PC-9 (cell line): ENCODE data around the gene CHKB.

Experiments used
- CTCF ChIP-seq: fragments of 200-600 bp; sonication (generic); conservative IDR thresholded peaks from 2 replicates; pipeline ENCODE4 v1.6.1; 2017; ENCODE audit warnings: mixed run types, antibody characterized with exemption, mild to moderate bottlenecking, moderate library complexity
- EZH2 ChIP-seq: fragments of 200-600 bp; sonication (generic); IDR thresholded peaks from 2 replicates; pipeline ENCODE4 v1.8.0; 2017; ENCODE audit warnings: antibody characterized with exemption, low read depth

- TF ChIP-seq CTCF, result no peak
- TF ChIP-seq EZH2, result no peak
Measured at GRCh38 chr22:50613291-50613981, 30.8 kb upstream of the CHKB start.
